NCI-H1436 treated with DMSO at 0.1 percent for 48 hours (cell line): ENCODE data around the gene APOBEC3C.
"Not testable (repeated sequence)": the region's sequence is repeated elsewhere in the genome, so short reads cannot be mapped to it uniquely, and the experiment has no call there.

Source experiments
- DNase-seq: peaks from one replicate; lab custom pipeline; 2025; lab: John Stamatoyannopoulos, UW

Gene APOBEC3C

DNA sequence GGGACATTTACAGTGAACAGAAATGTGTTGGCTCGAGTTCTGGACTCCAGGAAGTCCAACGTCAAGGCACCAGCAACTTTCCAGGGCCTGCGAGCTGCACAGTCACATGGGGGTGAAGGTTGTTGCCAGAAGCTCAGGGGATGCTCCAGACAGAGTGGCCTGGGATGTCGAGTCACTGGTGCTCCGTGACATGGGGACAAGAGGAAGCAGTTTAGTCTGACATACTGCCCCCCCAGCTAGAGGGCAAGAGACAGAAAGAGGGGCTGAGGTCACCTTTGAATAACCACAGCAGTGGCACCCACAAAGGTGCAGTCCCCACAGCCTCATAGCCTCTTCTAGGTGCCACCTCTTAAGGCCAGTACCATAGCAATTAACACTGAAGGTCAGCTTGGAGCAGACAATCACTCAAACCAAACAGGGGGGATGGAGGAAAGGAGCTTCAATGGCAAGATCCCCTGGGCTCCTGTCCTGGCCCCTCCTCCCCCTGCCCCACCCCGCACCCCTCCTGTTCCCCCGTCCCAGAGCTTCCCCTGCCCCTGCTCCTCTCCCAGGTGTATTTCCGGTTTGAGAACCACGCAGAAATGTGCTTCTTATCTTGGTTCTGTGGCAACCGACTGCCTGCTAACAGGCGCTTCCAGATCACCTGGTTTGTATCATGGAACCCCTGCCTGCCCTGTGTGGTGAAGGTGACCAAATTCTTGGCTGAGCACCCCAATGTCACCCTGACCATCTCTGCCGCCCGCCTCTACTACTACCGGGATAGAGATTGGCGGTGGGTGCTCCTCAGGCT lies 10.7 kb downstream of the APOBEC3C start:
- DNase-seq, result no peak

DNA sequence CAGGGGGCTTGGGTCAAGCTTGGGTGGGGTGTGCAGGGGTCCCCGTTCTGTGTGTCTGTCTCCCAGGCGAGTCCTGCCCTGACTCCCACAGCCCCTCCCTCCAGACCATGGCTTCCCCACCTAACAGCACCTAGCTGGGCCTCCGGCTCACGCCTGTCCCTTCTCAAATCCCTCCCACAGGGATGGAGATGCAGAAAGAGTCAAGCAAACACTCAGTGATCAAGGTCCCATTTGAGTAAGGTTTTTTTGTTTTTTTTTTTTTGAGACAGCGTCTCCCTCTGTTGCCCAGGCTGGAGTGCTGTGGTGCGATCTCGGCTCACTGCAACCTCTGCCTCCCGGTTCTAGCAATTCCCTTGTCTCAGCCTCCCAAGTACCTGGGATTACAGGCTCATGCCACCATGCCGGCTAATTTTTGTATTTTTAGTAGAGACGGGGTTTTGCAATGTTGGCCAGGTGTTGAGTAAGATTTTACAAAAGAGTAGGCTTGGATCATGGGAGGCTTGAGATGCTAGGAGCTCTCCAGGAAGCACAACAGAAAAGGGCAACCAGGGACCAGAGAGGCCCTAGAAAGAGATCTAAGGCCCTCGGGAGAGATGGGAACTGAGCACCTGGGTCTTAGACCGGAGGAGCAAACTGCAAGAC lies 12.6 kb downstream of the APOBEC3C start:
- DNase-seq, result no peak

GRCh38 chr22:39027717-39028116 lies 13.7 kb downstream of the APOBEC3C start:
- no peak for DNase-seq

DNA sequence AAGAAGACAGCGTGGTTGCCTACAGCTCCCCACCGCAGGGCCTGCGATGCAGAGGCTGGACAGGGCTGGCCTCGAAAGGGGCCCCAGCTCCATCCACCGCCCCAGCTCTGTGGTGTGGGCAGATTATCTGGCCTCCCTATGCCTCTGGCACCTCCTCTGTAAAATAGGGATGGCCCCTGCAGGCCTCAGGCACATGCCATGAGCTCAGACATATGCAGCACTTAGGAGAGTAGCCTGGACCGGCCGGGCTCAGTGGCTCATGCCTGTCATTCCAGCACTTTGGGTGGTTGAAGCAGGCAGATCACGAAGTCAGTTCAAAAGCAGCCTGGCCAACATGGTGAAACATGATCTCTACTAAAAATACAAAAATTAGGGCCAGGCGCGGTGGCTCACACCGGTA lies 14.2 kb downstream of the APOBEC3C start:
- DNase-seq, result no peak

DNA sequence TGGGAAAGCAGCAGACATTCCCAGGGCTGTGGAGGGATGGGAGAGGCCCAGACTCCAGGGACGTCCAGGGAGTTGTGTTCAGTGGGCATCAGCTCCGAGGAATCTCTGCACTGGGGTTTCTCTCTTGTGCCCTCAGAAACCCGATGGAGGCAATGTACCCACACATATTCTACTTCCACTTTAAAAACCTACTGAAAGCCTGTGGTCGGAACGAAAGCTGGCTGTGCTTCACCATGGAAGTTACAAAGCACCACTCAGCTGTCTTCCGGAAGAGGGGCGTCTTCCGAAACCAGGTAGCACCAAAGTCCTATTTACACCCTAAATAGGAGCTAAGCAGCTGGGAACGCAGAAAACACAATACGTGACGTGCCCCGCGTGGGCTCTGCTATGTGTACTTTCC lies 15.2 kb downstream of the APOBEC3C start:
- no peak for DNase-seq

- no peak for DNase-seq
Observed at GRCh38 chr22:39030705-39031104, 16.6 kb downstream of the APOBEC3C start.

- not testable (repeated sequence) for DNase-seq
Observed at GRCh38 chr22:39031434-39032295, 17.6 kb downstream of the APOBEC3C start.

DNA sequence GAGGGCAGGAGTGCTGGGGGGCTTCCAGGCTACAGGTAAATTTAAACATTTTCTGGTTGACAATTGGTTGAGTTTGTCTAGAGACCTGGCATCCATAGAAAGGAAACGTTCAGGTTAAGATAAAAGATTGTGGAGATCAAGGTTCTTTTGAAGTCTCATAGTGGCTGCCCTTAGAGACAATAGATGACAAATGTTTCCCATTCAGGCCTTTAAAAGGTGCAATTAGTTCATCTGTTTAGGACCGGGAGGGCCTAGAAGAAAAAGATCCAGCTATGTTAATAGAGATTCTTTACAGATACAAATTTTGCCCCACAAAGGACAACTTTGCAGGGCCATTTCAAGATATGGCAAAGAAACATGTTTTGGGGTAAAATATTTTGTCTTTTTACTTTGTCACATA lies 23.0 kb downstream of the APOBEC3C start:
- not testable (repeated sequence) for DNase-seq

- no peak for DNase-seq
Observed at GRCh38 chr22:39039306-39040126, 25.5 kb downstream of the APOBEC3C start.

GRCh38 chr22:39040155-39040537 lies 26.1 kb downstream of the APOBEC3C start:
- DNase-seq, result not testable (repeated sequence)

DNA sequence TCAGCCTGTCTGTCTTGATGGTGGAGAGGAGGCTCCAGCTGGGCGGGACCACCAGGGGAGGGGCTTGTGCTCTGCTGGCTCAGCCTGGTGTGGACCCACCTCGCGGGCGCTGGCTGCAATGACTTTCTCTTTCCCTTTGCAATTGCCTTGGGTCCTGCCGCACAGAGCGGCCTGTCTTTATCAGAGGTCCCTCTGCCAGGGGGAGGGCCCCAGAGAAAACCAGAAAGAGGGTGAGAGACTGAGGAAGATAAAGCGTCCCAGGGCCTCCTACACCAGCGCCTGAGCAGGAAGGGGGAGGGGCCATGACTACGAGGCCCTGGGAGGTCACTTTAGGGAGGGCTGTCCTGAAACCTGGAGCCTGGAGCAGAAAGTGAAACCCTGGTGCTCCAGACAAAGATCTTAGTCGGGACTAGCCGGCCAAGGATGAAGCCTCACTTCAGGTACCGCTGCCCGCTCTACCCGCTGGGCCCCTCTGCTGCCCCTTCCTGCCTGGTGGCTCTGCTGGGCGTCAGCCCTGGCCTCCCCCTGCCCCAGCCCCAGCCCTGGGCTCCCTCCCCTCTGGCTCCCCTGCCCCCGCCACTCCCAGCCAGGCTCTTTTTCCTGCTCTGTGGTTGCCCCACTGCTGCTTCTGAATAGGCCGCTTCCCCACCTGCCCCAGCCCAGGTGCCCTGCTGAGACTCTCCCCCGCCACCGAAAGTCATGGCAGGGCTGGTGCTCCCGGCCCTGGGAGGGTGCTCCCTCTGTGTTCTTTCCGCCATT lies 26.7 kb downstream of the APOBEC3C start, which contains the start of gene APOBEC3F:
APOBEC3F (plus strand) TSS at position 327 of the 759 bp plus-strand sequence; CDS start at position 424, 97 bp downstream.
- not testable (repeated sequence) for DNase-seq

- DNase-seq, result no peak
Observed at GRCh38 chr22:39041908-39042307, 27.9 kb downstream of the APOBEC3C start.

- not testable (repeated sequence) for DNase-seq
Observed at GRCh38 chr22:39043063-39043462, 29.0 kb downstream of the APOBEC3C start.

GRCh38 chr22:39045136-39045535 lies 31.1 kb downstream of the APOBEC3C start:
- not testable (repeated sequence) for DNase-seq

DNA sequence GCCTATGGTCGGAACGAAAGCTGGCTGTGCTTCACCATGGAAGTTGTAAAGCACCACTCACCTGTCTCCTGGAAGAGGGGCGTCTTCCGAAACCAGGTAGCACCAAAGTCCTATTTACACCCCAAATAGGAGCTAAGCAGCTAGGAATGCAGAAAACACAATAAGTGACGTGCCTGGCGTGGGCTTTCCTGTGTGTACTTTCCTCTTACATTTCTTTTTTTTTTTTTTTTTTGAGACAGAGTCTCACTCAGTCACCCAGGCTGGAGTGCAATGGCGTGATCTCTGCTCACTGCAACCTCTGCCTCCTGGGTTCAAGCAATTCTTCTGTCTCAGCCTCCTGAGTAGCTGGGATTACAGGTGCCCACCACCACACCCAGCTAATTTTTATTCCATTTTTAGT lies 35.4 kb downstream of the APOBEC3C start:
- DNase-seq, result not testable (repeated sequence)

DNA sequence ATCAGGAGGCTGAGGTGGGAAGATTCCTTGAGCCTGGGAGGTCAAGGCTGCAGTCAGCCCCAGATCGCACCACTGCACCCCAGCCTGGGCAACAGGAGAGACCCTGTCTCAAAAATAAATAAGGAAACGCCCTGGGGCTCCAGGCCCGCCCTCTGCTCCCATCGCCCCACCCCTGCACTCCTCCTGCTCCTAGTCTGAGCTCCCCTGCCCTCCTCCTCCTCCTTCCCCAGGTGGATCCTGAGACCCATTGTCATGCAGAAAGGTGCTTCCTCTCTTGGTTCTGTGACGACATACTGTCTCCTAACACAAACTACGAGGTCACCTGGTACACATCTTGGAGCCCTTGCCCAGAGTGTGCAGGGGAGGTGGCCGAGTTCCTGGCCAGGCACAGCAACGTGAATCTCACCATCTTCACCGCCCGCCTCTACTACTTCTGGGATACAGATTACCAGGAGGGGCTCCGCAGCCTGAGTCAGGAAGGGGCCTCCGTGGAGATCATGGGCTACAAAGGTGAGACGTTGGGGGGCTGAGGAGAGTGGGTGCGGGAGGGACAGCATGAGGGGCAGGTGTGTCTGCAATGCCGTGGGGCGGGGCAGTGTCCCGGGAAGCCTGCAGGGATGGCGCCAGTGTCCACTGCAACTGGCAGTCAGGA lies 37.9 kb downstream of the APOBEC3C start:
- DNase-seq, result not testable (repeated sequence)

DNA sequence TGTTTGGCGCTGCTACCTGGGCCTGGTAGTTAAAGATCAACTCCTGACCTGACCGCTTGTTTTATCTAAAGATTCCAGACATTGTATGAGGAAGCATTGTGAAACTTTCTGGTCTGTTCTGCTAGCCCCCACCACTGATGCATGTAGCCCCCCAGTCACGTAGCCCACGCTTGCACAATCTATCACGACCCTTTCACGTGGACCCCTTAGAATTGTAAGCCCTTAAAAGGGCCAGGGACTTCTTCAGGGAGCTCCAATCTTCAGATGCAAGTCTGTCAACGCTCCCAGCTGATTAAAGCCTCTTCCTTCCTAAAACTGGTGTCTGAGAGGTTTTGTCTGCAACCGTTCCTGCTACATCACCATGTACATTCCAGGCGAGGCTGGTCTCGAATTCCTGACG lies 41.6 kb downstream of the APOBEC3C start:
- DNase-seq, result no peak

DNA sequence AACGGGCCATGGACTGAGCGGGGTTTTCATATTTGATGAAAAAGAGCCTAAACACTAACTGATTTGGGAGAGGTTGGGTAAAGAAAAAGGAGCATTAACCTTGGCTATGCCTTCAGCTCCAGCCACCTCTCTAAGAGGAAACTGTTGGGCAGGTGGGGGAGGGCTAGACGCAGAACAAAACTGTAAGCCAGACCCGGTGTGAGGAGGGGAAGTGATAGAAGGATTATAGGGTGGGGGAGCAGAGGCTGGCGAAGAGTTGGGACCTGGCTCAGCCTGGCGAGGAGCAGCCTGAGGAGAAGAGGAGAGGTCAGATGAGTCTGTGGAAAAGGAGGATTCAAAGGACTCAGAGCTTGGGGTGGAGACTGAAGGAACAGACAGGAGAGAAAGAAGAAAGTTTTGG lies 47.2 kb downstream of the APOBEC3C start:
- not testable (repeated sequence) for DNase-seq

GRCh38 chr22:39061951-39062350 lies 47.9 kb downstream of the APOBEC3C start:
- not testable (repeated sequence) for DNase-seq

DNA sequence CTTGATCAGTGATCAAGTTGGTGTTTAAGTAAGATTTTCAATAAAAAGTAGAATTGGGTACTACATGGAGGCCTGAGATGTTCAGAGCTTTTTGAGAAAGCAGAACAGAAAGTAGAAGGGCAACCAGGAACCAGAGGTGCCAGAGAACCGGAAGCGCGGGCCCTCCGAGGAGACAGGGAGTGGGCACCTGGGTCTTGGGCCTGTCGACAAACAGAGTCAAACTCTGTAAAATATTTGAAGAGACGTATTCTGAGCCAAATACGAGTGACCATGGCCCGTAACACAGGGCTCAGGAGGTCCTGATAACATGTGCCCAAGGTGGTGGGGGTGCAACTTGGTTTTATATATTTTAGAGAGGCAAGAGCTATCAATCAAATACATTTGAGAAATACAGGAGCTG lies 49.8 kb downstream of the APOBEC3C start:
- DNase-seq, result not testable (repeated sequence)
